ENCODE measurements around the gene BRAP. TPM values are rescaled to one million over a fixed set of nuclear protein-coding genes. Genes with fewer than 3 reads are reported as not detected.
"Not testable (repeated sequence)": the region's sequence is repeated elsewhere in the genome, so short reads cannot be mapped to it uniquely, and the experiment has no call there.

BRAP gene
- total RNA-seq, 2 experiments from 2014 or later, result 14.2 to 19.7 TPM

GRCh38 chr12:111685322-111685810 lies 390 bp downstream of the BRAP start:
- Histone ChIP-seq H2AFZ (ENCODE audit: low read length) (peak overlapping the region; percentile 52), H3K9me2 (ENCODE audit: insufficient read depth, low read length) (no peaks in the 10 kb centered on the region), H4K20me1 (ENCODE audit: insufficient read depth, low read length) (peaks cover 11% of the 10 kb centered on the region; the same call in 1 of the 2 replicates), H3K36me3 (ENCODE audit: insufficient read depth, low read length) (peaks cover 31% of the 10 kb centered on the region), H3K27ac (ENCODE audit: low read depth, low read length, poor library complexity, severe bottlenecking) (peak overlapping the region; percentile 63), H3K4me2 (ENCODE audit: low read length) (peak overlapping the region; percentile 97), H3K79me2 (ENCODE audit: insufficient read depth, low read depth, low read length) (peaks cover 34% of the 10 kb centered on the region), H3K9me3 (ENCODE audit: low read length) (no peaks in the 10 kb centered on the region), H3K4me3 (ENCODE audit: low read depth, low read length, poor library complexity, severe bottlenecking) (peak overlapping the region; percentile 79), H3K4me1 (ENCODE audit: insufficient read depth, low read length, poor library complexity, severe bottlenecking) (peaks cover 24% of the 10 kb centered on the region)
- ChIA-PET CTCF (ENCODE audit: unreplicated experiment) (interaction anchor here (1.1 kb wide), 1 partner anchor 127 kb away, joined by 3 read pairs; no protein-coding TSS in a partner anchor), POLR2A (interaction anchor here (0.6 to 1.4 kb wide), 10 partner anchors 9 to 565 kb away, joined by 3 to 5 read pairs (median 3); no protein-coding TSS in a partner anchor)
- intact Hi-C loops (cut with micrococcal nuclease; ENCODE audit: unreplicated experiment), result loop anchor here (10.0 kb wide), 1 partner anchor 281 kb away; the partner anchor contains the start of gene SH2B3
- peak; percentile 17 for DNase-seq (ENCODE audit: low spot score)
- TF ChIP-seq, protein P1, sequence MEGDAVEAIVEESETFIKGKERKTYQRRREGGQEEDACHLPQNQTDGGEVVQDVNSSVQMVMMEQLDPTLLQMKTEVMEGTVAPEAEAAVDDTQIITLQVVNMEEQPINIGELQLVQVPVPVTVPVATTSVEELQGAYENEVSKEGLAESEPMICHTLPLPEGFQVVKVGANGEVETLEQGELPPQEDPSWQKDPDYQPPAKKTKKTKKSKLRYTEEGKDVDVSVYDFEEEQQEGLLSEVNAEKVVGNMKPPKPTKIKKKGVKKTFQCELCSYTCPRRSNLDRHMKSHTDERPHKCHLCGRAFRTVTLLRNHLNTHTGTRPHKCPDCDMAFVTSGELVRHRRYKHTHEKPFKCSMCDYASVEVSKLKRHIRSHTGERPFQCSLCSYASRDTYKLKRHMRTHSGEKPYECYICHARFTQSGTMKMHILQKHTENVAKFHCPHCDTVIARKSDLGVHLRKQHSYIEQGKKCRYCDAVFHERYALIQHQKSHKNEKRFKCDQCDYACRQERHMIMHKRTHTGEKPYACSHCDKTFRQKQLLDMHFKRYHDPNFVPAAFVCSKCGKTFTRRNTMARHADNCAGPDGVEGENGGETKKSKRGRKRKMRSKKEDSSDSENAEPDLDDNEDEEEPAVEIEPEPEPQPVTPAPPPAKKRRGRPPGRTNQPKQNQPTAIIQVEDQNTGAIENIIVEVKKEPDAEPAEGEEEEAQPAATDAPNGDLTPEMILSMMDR (conservative IDR thresholded peaks at IDR 0.05; ENCODE audit: low read length), result no peak
- no peak for TF ChIP-seq EZH2phosphoT487 (IDR thresholded peaks at IDR 0.05; ENCODE audit: borderline replicate concordance, low read depth, low read length)
- TSS peak; percentile 64 for BruUV-seq (replicated peaks)

- H3K9me2 ChIP-seq (ENCODE audit: insufficient read depth, low read length); H3K27ac ChIP-seq (ENCODE audit: low read depth, low read length, poor library complexity, severe bottlenecking); H3K9me3 ChIP-seq (ENCODE audit: low read length); BruUV-seq (replicated peaks); H2AFZ ChIP-seq (ENCODE audit: low read length); DNase-seq (ENCODE audit: low spot score): not testable (repeated sequence)
- peaks cover 11% of the 10 kb centered on the region; the same call in 1 of the 2 replicates for H4K20me1 ChIP-seq (ENCODE audit: insufficient read depth, low read length)
- H3K4me1 ChIP-seq (ENCODE audit: insufficient read depth, low read length, poor library complexity, severe bottlenecking), result peaks cover 24% of the 10 kb centered on the region
- CTCF ChIA-PET (ENCODE audit: unreplicated experiment), result interaction anchor here (1.1 kb wide), 1 partner anchor 128 kb away, joined by 3 read pairs; no protein-coding TSS in a partner anchor
- peaks cover 34% of the 10 kb centered on the region for H3K79me2 ChIP-seq (ENCODE audit: insufficient read depth, low read depth, low read length)
- POLR2A ChIA-PET, result interaction anchor here (0.5 to 1.3 kb wide), 5 partner anchors 33 to 566 kb away, joined by 3 read pairs; no protein-coding TSS in a partner anchor
- peak overlapping the region; percentile 79 for H3K4me3 ChIP-seq (ENCODE audit: low read depth, low read length, poor library complexity, severe bottlenecking)
- H3K4me2 ChIP-seq (ENCODE audit: low read length), result peak overlapping the region; percentile 97
- peaks cover 38% of the 10 kb centered on the region for H3K36me3 ChIP-seq (ENCODE audit: insufficient read depth, low read length)
- intact Hi-C loops (cut with micrococcal nuclease; ENCODE audit: unreplicated experiment), result loop anchor here (10.0 kb wide), 1 partner anchor 280 kb away; the partner anchor contains the start of gene SH2B3
Observed at GRCh38 chr12:111684485-111685198, 1.1 kb downstream of the BRAP start.

GRCh38 chr12:111677186-111677585 lies 8.6 kb downstream of the BRAP start:
- no peak overlapping the region for H3K4me2 ChIP-seq (ENCODE audit: low read length)
- intact Hi-C loops (cut with micrococcal nuclease; ENCODE audit: unreplicated experiment), result loop anchor here (10.0 kb wide), 1 partner anchor 152 kb away; no protein-coding TSS in a partner anchor
- no peak for DNase-seq (ENCODE audit: low spot score)
- H4K20me1 ChIP-seq (ENCODE audit: insufficient read depth, low read length), result no peaks in the 10 kb centered on the region
- TF ChIP-seq, protein P1 (conservative IDR thresholded peaks at IDR 0.05; ENCODE audit: low read length), result no peak
- TF ChIP-seq EZH2phosphoT487 (IDR thresholded peaks at IDR 0.05; ENCODE audit: borderline replicate concordance, low read depth, low read length), result no peak
- peaks cover 93% of the 10 kb centered on the region for H3K36me3 ChIP-seq (ENCODE audit: insufficient read depth, low read length)
- POLR2A ChIA-PET, result no interaction called here
- H2AFZ ChIP-seq (ENCODE audit: low read length), result no peak overlapping the region
- no TSS peak for BruUV-seq (replicated peaks)
- CTCF ChIA-PET (ENCODE audit: unreplicated experiment), result no interaction called here
- H3K9me3 ChIP-seq (ENCODE audit: low read length), result no peaks in the 10 kb centered on the region
- no peak overlapping the region for H3K4me3 ChIP-seq (ENCODE audit: low read depth, low read length, poor library complexity, severe bottlenecking)
- H3K4me1 ChIP-seq (ENCODE audit: insufficient read depth, low read length, poor library complexity, severe bottlenecking), result no peaks in the 10 kb centered on the region
- H3K79me2 ChIP-seq (ENCODE audit: insufficient read depth, low read depth, low read length), result no peaks in the 10 kb centered on the region
- H3K9me2 ChIP-seq (ENCODE audit: insufficient read depth, low read length), result no peaks in the 10 kb centered on the region
- no peak overlapping the region for H3K27ac ChIP-seq (ENCODE audit: low read depth, low read length, poor library complexity, severe bottlenecking)

Data from OCI-LY7 (cell line).